HG03565 (cell line): ENCODE results near the gene PIGT.
A peak's percentile ranks its signal among the peaks of the same experiment; 100 is the strongest.

Experiments
- ATAC-seq: cut with Tn5 transposase; IDR thresholded peaks from one replicate; pipeline ENCODE4 v1.9.1; 2021; ENCODE audit warnings: mild to moderate bottlenecking, moderate library complexity; ENCODE audit not compliant: unreplicated experiment

The PIGT gene

DNA sequence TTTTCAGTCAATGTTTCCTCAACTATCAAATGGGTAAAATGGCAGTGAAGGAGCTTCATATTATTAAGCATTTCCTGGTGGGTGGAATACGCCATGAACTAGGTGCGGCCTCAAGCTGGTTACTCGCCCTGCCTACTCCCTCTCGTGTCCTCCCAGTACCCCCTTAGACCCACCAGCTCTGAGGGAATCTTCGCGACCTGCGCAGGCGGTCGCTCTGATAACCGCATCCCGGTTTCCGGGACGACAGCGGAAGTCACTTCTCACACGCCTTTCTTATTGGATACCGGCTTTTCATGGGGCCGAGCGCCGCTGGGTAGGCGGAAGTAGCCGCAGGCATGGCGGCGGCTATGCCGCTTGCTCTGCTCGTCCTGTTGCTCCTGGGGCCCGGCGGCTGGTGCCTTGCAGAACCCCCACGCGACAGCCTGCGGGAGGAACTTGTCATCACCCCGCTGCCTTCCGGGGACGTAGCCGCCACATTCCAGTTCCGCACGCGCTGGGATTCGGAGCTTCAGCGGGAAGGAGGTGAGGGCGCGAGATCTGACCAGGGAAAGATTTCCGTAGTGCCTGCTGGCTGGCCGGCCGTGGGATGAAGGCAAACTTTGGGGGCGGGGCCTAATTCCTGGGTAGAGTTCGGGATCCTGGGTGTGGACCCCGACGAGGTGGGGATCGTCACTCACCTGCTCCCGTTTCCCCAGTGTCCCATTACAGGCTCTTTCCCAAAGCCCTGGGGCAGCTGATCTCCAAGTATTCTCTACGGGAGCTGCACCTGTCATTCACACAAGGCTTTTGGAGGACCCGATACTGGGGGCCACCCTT is at the start of gene PIGT:
Gene PIGT (plus strand): TSS at position 320 of the 816 bp plus-strand sequence. CDS start 16 bp downstream, at position 336.
- ATAC-seq = peak; percentile 53

DNA sequence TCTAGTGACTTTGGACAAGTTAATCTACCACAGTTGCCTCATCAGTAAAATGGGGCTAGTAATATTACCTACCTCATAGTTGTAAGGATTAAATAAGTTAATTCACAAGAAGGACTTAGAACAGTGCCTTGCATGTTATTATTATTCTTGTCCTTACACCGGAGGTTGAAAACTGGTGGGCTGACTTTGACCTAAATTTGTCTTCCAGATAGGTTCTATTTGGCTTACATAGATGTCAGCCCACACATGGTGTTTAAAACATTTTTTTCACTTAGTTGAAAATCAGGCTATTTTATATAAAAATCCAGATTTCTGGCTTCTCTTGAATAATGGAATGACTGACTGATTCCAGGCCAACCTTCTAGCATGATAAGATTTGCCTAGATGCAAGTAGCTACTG is 49.7 kb upstream of the PIGT start:
- ATAC-seq = no peak

DNA sequence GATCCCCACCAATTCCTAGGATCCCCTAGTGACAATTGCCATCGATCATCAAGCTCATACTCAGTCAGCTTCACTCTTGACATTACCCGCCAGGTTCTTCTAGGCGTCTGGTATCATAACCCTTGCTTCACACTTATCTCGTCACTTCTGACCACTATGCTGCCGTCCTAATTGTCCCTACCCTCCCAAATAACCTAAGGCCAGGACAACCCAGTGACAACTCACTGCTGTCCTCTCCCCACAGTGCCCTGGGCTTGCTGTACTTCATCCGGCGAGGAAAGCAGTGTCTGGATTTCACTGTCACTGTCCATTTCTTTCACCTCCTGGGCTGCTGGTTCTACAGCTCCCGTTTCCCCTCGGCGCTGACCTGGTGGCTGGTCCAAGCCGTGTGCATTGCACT is 49.3 kb upstream of the PIGT start:
- ATAC-seq = no peak

DNA sequence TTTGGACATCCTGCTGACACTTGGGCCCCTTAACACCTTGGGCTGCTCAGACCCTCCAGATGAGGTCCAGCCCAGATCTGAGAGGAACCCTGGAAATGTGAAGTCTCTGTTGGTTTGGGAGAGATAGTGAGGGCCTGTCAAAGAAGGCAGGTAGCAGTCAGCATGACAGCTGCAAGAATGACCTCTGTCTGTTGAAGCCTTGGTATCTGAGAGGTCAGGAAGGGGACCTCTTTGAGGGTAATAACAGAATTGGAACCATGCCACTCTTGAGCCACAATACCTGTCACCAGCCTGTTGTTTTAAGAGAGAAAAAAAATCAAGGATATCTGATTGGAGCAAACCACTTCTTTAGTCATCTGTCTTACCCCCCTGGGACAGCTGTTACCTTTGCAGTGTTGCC is 48.8 kb upstream of the PIGT start:
- ATAC-seq = no peak

DNA sequence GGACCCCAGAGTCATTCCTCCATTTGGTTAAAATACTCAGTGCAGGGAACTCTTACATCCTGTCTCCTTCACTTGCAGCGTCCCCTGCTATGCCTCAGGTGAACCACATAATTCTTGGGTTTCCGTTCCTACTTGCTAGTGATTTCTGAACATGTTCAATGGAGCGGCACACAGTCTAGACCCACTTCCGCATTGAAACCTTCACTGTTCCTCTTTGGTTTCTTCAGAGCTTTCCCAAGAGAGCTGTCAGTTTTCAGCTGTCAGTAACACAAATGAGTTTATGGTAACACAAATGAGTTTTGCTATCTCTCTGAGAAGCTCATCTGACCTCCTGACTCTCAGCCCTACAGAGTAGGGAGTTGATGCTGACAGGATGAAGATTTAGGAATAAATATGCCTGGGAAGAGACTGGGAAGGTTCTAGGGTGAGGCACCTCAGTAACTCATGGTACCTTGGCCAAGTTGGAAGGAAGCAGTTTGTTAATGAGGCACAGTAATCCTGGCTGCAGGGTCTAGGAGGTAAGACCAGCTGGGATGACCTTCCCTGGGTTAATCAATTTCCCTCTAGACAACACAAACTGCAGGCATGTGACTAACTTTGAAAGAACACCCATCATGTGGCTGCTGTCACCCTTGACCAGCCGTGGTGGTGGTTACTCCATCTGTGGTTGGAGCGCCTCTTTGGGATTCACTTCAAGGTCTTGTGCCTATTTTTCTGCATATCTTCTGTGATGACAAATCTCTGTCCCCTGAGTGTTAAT is 47.5 kb upstream of the PIGT start:
- ATAC-seq = peak; percentile 83

DNA sequence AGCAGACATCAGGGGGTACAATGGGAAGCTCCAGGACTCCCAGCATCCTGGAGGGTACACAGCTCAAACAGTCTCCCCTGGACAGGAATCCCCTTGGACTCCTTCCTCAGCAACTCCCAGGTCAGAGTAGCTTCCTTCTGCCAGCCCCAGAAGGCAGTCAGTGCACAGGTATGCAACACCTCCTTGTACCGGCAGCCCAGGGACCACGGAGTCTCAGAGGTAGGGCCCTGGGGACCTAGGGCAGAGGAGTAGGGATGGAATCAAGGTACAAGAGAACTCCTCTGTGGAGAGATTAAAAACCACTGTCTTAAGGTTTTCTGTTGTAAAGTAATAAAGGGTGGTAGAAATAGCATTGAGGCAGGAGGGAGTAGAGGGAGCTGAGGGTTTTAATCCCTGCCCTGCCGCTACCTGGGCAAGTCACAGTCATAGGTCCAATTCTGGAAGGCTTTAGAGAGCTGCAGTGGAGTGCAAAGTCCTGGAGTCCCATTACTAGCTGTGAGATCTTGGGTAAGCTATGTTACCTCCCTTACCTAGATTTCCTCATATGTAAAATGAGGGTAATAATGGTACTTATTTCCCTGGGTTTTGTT is 45.3 kb upstream of the PIGT start:
- no peak for ATAC-seq

DNA sequence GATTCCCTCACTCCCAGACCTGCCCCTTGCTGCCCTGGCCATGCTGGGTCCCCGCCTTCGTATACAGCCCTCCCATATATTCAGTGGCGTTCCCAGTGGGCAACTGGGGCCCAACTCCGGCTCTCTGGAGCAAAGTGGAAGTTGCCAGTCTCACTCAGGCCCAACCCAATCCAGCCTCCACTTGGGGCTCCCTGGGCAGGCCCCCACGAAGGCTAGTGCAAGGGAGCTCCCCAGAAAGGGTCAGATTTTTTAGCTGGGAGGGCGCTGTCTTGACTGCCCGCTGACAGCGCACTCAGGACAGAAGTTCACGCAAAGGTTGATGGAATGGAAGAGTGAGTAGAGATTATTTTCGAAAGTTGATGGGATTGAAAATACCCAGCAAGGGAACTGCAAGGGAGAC is 43.7 kb upstream of the PIGT start:
- no peak for ATAC-seq

DNA sequence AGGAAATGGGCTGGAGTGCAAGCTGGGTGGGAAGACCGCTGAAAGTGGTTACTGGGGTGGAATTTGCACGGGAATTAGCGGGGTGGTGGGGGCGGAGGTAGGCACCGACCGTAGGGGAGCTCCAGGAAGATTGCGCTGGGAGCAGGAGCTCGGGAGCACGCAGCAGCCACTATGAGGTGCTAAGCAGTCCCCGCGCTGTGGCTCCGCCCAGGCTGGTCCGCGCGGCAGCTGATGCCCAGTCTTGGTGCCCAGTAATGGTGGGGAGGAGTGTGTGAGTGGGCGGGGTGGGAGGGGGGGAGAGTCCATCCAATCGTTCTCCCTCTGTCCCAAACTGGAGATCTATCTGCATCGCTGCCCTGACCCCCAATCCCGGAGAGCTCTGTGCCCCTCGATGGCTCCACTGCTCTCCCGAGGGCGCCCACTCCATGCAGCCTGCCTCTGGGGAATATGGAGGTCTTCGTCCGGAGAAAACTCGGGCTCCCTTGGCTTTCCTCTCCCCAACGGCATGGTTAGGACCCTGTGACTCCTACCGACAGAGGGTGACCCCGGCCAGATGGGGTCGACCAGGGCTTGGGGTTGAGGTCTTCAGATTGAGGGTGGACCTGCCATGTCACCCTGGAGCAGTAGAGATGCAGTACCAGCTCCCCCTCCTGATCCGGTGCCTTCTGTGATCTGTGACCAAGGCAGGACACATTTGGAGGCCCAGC is 43.1 kb upstream of the PIGT start:
- ATAC-seq = no peak

DNA sequence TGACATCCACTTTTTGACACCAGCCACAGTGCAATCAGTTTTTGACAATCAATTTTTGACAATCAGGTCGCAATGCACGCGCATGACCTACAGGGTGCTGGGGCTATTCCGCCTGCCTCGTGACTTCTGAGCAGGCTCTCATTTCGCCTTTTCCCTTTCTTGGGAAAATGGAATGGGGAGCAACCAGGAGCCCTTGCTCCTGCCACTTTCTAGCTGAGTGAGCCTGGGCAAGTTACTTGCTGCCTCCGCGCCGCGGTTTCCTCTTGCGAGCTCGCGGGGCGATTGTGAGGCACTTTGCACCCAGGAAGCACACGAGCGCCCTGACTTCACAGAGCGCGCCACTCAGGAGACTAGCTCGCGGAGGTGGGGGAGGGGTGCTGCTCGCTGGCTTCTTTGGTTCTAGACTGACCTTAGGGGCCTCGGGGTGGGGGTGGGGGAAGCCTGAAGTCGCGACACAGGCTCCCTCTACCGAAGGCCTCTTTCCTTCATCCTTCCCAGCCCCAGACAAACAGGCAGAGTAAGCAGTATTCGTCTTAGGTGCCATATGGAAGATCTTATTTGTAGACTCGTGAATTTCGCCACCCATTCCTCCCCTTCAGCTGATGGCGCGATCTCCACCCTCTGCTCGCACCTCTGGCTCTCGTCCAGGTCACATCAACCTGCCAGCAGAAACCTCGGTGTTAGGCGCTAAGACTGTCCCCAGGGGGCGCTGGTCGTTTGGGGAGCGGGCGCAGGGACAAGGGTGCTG is 42.4 kb upstream of the PIGT start:
- ATAC-seq = no peak

DNA sequence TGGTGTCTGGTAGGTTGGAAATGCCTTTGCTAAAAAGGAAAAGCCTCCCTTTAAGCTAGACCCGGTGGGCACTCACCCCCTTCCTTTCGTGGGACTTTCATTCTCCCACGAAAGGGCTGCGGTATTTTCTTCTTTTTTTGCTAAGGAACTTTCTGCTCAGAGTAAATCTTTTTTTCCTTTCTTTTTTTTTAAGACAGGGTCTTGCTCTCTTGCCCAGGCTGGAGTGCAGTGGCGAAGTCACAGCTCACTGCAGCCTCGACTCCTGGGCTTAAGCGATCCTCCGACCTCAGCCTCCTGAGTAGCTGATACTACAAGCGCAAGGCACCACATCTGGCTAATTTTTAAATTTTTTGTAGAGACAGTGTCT is 41.9 kb upstream of the PIGT start:
- ATAC-seq = no peak

DNA sequence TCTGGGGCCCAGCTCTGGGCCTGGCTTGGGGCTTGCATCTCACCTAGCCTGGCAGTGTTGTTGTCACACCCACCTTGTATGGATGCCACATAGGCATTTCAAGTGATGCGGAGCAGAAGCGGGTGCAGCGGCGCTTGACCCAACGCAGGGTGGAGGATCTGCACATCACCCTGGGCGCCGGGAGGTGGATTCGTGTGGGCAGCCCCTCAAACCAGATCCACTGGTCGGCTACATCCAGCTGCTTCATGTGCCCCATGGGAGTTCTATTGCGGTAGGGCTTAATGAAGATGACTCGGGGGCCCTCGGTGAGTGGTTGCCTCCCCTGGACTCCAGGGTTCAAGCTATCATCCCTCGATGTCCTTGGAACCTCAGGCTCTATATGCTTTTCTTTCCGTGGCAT is 41.0 kb upstream of the PIGT start:
- ATAC-seq = no peak

DNA sequence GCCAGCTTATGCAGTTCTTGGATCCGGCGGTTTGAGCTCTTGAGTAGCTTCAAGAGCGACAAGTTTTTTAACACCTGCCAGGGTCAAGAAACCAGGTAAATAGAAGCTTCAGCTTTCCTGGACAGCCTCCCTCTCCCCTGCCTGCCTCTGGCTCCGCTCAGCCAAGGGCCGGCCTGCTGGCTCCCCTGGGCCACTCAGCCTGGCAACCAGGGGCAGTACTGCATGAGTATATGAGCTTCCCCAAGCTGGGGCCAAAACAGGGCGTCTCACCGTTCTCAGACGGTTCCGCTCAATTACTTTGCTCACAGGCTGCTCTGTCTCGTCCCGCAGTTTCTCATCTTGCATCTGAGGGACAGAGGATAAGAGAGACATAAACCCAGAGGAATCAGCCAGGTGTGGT is 38.7 kb upstream of the PIGT start:
- no peak for ATAC-seq

DNA sequence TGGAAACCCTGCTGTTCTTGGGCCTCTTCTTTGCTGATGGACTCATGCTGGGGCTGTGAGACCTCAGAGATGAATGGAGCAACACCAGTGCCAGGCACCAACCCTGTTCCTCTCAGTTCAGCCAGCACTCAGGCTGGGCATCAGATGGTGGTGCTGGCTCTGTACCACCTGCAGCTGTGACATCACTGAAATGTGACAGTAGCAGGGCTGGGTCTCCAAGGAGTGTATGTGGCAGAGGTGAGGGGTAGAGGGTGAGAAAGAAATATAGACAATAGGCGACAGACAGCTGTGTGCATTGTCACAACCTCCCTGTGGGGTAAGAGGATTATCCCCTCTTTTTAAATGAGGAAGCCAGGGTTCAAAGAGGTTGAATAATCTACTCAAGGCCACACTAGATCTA is 37.8 kb upstream of the PIGT start, which contains the start of gene TP53TG5:
Gene TP53TG5 (minus strand): TSS at position 135 of the 400 bp plus-strand sequence. CDS start 89 bp downstream, at position 46.
- ATAC-seq = no peak

DNA sequence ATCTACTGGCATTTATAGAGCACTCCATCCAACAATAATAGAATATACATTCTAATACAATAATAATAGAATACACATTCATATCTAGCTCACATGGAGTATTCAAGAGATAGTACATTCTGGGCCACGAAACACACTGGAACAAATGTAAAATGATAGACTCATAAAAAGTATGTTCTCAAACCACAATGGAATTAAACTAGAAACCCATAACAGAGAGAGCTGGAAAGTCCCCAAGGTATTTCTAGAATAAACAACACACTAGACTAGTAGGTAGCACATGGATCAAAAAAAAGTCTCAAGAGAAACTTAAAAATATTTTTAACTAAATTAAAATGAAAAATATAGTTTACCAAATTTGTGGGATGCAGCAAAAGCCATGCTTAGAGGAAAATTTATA is 28.7 kb upstream of the PIGT start:
- no peak for ATAC-seq

DNA sequence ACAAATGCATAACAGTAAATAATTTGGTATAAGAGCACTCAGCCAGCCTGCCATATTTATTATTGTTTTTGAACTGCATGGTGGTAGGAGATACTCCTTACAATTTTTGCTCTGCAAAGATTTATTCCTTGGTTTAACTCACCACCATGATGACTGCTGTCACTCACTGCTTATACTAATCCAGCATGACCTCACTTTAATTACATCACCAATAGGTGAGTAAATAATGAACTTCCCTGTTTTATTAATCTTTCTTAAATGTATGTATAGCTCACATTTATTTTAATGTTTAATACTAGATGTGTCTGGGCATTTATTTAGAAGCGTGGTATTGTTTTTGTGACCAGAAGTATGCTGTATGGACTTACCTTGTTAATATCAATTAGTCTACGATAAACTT is 25.0 kb upstream of the PIGT start:
- no peak for ATAC-seq

DNA sequence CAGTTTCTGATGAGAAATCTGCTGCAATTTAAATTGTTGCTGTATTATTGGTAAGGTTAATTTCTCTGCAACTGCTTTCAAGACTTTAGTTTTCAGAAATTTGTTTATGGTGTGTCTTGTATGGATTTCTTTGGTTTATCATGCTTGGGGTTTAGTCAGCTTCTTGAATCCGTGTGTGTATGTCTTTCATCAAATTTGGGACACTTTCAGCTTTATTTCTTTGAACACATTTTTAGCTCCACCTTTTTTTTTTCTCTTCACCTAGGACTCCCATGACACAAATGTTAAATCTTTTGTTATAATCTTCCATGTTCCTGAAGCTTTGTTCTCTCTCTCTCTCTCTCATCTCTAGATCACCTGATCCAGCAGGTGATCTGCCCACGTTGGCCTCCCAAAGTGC is 24.4 kb upstream of the PIGT start:
- ATAC-seq = no peak

DNA sequence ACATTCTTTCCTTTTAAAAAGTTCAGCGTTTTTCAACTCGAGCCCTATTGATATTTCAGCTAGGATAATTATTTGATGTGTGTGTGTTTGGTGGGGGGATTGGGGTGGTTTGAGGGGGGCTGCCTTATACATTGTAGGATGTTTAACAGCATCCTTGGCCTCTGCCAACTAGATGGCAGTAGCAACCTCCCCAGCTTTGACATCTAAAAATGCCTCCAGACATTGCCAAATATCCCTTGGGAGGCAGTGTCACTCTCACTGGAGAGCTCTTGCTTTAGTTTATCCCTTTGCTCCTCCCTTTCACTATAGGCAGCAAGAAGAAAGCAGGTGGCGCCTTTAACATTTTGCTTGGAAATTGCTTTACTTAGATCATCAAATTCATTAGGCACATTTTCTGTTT is 23.2 kb upstream of the PIGT start:
- ATAC-seq = no peak

DNA sequence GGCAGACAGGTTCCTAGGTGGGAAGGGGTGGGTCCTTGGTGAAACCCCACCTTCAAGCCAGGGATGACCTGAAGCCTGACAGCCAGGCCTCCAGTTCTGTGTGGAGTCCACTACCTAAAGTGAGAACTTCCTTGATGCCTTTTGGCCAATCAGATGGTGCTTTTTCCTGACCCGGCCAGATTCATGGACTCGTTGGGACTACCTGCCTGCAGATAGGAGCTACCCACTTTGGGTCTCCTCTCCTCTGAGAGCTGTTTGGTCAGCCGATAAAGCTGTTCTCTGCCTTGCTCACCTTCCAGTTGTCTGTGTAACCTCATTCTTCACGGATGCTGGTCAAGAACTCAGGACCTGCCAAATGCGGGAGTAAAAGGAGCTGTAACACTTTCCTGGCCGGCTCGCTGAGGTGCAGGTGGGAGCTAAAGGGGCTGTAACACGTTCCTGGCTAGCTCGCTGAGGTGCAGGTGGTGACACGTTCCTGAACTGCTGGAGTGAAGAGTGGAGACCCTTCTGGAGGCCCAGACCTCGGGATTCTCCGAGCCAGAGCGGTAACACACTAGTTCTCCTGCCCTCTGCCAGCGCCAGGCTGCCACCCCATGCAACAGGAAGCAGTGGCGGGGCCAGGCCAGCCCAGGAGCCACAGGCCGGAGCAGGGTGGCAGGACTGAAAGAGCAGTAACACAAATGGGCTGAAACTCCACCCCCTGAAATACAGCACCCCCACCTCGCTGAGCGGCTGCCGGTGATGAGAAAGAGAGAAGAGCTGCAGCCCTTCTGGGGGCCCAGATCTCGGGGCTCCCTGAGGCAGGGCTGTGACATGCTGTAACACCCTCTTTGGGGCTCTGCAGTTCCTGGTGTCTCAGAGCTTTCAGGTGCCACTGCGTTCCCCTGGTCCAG is 21.5 kb upstream of the PIGT start:
- ATAC-seq = no peak

DNA sequence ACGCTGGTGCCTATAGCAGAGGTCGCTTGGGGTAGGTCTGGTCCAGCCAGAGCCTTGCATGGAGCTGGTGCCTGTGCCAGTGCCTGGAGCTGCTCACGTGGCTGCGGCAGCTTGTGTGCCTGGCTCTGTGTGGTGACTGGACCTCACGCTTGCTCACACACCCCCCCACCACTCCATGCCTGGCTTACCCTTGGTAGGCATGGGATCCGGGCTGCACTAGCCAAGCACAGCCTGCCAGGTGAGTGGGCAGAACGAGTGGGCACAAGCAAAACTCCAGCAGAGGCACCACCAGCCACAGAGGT is 20.9 kb upstream of the PIGT start:
- ATAC-seq = no peak

DNA sequence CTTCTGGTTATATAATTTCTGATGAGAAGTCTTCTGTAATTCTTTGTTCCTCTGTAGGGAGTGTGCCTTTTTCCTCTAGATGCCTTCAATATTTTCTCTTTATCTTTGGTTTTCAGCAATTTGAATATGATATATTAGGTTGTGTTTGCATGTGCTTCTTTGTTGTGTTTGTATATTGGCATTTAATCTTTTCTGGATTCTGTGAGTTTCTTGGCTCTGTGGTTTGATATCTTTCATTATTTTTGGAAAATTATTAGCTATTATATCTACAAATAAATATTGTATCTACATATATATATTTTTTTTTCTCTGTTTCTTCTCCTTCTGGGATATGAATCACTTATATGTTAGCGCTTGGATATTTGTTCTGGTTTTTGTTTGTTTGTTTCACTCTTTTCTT is 16.9 kb upstream of the PIGT start:
- ATAC-seq = no peak
